PC-3 (cell line): Measurements from ENCODE around the gene PHEX. TPM values are rescaled to one million over a fixed set of nuclear protein-coding genes. Genes with fewer than 3 reads are reported as not detected.
A peak's percentile ranks its signal among the peaks of the same experiment; 100 is the strongest.

Experiments
- ATAC-seq: fragments of 200-7000 bp; cut with Tn5 transposase; 2 replicates; pipeline ENCODE4 v1.9.1; 2020; ENCODE audit warnings: mild to moderate bottlenecking, moderate library complexity
- BruUV-seq: library from RNA; stranded (reverse); fragments of 400-500 nt; replicated peaks from 2 replicates; lab custom pipeline; 2021; lab: Mats Ljungman, UMichigan
- CTCF ChIA-PET: fragments of 300-600 bp; sonication (Branson Sonifier 250); formaldehyde crosslinking; loops from one replicate; lab custom pipeline; 2022; ENCODE audit warnings: antibody characterized with exemption; lab: Charles Lee
- POLR2A ChIA-PET: fragments of 300-600 bp; sonication (Branson Sonifier 250); formaldehyde crosslinking; loops from one replicate; lab custom pipeline; 2022; ENCODE audit warnings: antibody characterized with exemption; ENCODE audit not compliant: unreplicated experiment; lab: Charles Lee
- DNase-seq: peaks from one replicate; pipeline ENCODE4 v3.0.0-alpha.2; 2015
- H2AFZ ChIP-seq: fragments of 300-600 bp; sonication (generic); 2 replicates; pipeline ENCODE4 v1.6.0; 2016; ENCODE audit warnings: antibody characterized with exemption, low read length
- H3F3A ChIP-seq: fragments of 300-600 bp; sonication (generic); one replicate; pipeline ENCODE4 v1.6.0; 2017; ENCODE audit warnings: antibody characterized with exemption, low read length, control low read depth, mild to moderate bottlenecking; ENCODE audit not compliant: unreplicated experiment
- H3K27ac ChIP-seq: fragments of 300-600 bp; sonication (generic); 2 replicates; pipeline ENCODE4 v1.5.1; 2016; ENCODE audit warnings: mild to moderate bottlenecking, low read length
- H3K27me3 ChIP-seq: fragments of 300-600 bp; sonication (generic); 2 replicates; pipeline ENCODE4 v1.6.1; 2016; ENCODE audit warnings: low read length, mixed read lengths
- H3K36me3 ChIP-seq: fragments of 300-600 bp; sonication (generic); 2 replicates; pipeline ENCODE4 v1.6.1; 2016; ENCODE audit warnings: low read depth, mixed run types, low read length, mixed read lengths
- H3K4me1 ChIP-seq: fragments of 300-600 bp; sonication (generic); 2 replicates; pipeline ENCODE4 v1.5.1; 2016; ENCODE audit warnings: low read length; ENCODE audit not compliant: insufficient read depth
- H3K4me2 ChIP-seq: fragments of 300-600 bp; sonication (generic); 2 replicates; pipeline ENCODE4 v1.6.0; 2016; ENCODE audit warnings: low read length
- H3K4me3 ChIP-seq: fragments of 300-600 bp; sonication (generic); 2 replicates; pipeline ENCODE4 v1.5.1; 2016; ENCODE audit warnings: mild to moderate bottlenecking, low read length, mixed read lengths
- H3K79me2 ChIP-seq: fragments of 300-600 bp; sonication (generic); 2 replicates; pipeline ENCODE4 v1.6.1; 2017; ENCODE audit warnings: low read length, mixed read lengths
- H3K9ac ChIP-seq: fragments of 300-600 bp; sonication (generic); 2 replicates; pipeline ENCODE4 v1.6.0; 2016; ENCODE audit warnings: mild to moderate bottlenecking, low read length
- H3K9me2 ChIP-seq: fragments of 300-600 bp; sonication (generic); replicated peaks from 2 replicates; pipeline ENCODE4 v1.6.1; 2016; ENCODE audit warnings: mixed run types, low read length, mixed read lengths
- H3K9me3 ChIP-seq: fragments of 300-600 bp; sonication (generic); 2 replicates; pipeline ENCODE4 v1.6.1; 2016; ENCODE audit warnings: low read length, mixed read lengths
- H4K20me1 ChIP-seq: fragments of 300-600 bp; sonication (generic); 2 replicates; pipeline ENCODE4 v1.6.1; 2016; ENCODE audit warnings: low read length, mixed read lengths
- CTCF ChIP-seq: fragments of 300-600 bp; sonication (generic); conservative IDR thresholded peaks from 2 replicates; pipeline ENCODE4 v1.5.1; 2017; ENCODE audit warnings: antibody characterized with exemption, low read depth, mild to moderate bottlenecking, low read length
- EZH2 ChIP-seq: fragments of 300-600 bp; sonication (generic); IDR thresholded peaks from one replicate; pipeline ENCODE4 v1.6.1; 2017; ENCODE audit warnings: antibody characterized with exemption, mild to moderate bottlenecking, low read length; ENCODE audit not compliant: unreplicated experiment
- EZH2phosphoT487 ChIP-seq: fragments of 300-600 bp; sonication (generic); IDR thresholded peaks from 2 replicates; pipeline ENCODE4 v1.6.1; 2018; ENCODE audit warnings: mild to moderate bottlenecking, antibody characterized with exemption, low read length, borderline replicate concordance
- intact Hi-C: fragments of 100-400 bp; cut with micrococcal nuclease; formaldehyde crosslinking; loops from 2 replicates; pipeline ENCODE4 v1.9.0; 2023
- total RNA-seq: library from RNA; depleted of rRNA; stranded (reverse); fragments of >200 nt; gene quantifications from 2 replicates; pipeline ENCODE4 v1.2.3, GENCODE V29; 2014

Gene PHEX
- total RNA-seq, 1 experiment from 2014 or later = 0.62 TPM

- ATAC-seq = peak; percentile 40; the same call in 1 of the 2 replicates
- no peaks in the 10 kb centered on the region for H3K79me2 ChIP-seq
- H3K36me3 ChIP-seq = no peaks in the 10 kb centered on the region
- H3K27me3 ChIP-seq = no peaks in the 10 kb centered on the region
- BruUV-seq = no TSS peak
- H4K20me1 ChIP-seq = no peaks in the 10 kb centered on the region
- H3K9me2 ChIP-seq = no peaks in the 10 kb centered on the region
- H3F3A ChIP-seq = no peaks in the 10 kb centered on the region
- H3K4me2 ChIP-seq = no peak overlapping the region
- peaks cover 14% of the 10 kb centered on the region for H3K4me1 ChIP-seq
- TF ChIP-seq EZH2 (no peak), EZH2phosphoT487 (no peak), CTCF (no peak)
- H3K9ac ChIP-seq = no peak overlapping the region
- CTCF ChIA-PET = no interaction called here
- no peak overlapping the region for H3K4me3 ChIP-seq
- no peak overlapping the region for H2AFZ ChIP-seq
- intact Hi-C loops = no loop called here
- no peak overlapping the region for H3K27ac ChIP-seq
- H3K9me3 ChIP-seq = no peaks in the 10 kb centered on the region
- DNase-seq = peak; percentile 34
- POLR2A ChIA-PET = no interaction called here
Measured at GRCh38 chrX:22128961-22129360, 96.8 kb downstream of the PHEX start.

- Histone ChIP-seq H3K4me1 (peaks cover 29% of the 10 kb centered on the region), H3K9me2 (no peaks in the 10 kb centered on the region), H3K79me2 (no peaks in the 10 kb centered on the region), H3K27me3 (no peaks in the 10 kb centered on the region), H3K9me3 (no peaks in the 10 kb centered on the region), H2AFZ (peak overlapping the region; percentile 78; the same call in 1 of the 2 replicates), H3K36me3 (no peaks in the 10 kb centered on the region), H3K9ac (peak overlapping the region; percentile 73), H4K20me1 (no peaks in the 10 kb centered on the region), H3K4me3 (peak overlapping the region; percentile 55), H3F3A (no peaks in the 10 kb centered on the region), H3K27ac (peak overlapping the region; percentile 97), H3K4me2 (peak overlapping the region; percentile 87)
- intact Hi-C loops = loop anchor here (5.0 to 10.0 kb wide), 3 partner anchors 168 to 1418 kb away; no protein-coding TSS in a partner anchor
- POLR2A ChIA-PET = no interaction called here
- no peak for TF ChIP-seq CTCF
- TF ChIP-seq EZH2 = no peak
- no peak for TF ChIP-seq EZH2phosphoT487
- CTCF ChIA-PET = interaction anchor here (1.1 to 1.2 kb wide), 2 partner anchors 52 to 149 kb away, joined by 4 to 6 read pairs; no protein-coding TSS in a partner anchor
- BruUV-seq = no TSS peak
- DNase-seq (peak; percentile 89), ATAC-seq (peak; percentile 84)
Measured at GRCh38 chrX:22134681-22135080, 102.6 kb downstream of the PHEX start.

GRCh38 chrX:22135171-22135711 lies 103.1 kb downstream of the PHEX start:
- Histone ChIP-seq H3F3A (no peaks in the 10 kb centered on the region), H3K79me2 (no peaks in the 10 kb centered on the region), H2AFZ (peak overlapping the region; percentile 78; the same call in 1 of the 2 replicates), H3K9ac (peak overlapping the region; percentile 73), H4K20me1 (no peaks in the 10 kb centered on the region), H3K27me3 (no peaks in the 10 kb centered on the region), H3K4me2 (peak overlapping the region; percentile 87), H3K9me3 (no peaks in the 10 kb centered on the region), H3K27ac (peak overlapping the region; percentile 97), H3K4me3 (peak overlapping the region; percentile 55), H3K9me2 (no peaks in the 10 kb centered on the region), H3K4me1 (peaks cover 29% of the 10 kb centered on the region), H3K36me3 (no peaks in the 10 kb centered on the region)
- TF ChIP-seq CTCF (no peak), EZH2 (no peak), EZH2phosphoT487 (no peak)
- no TSS peak for BruUV-seq
- CTCF ChIA-PET = interaction anchor here (0.6 to 1.4 kb wide), 6 partner anchors 13 to 613 kb away, joined by 3 to 8 read pairs (median 4); no protein-coding TSS in a partner anchor
- peak; percentile 55 for DNase-seq
- peak; percentile 60 for ATAC-seq
- intact Hi-C loops = loop anchor here (5.0 to 10.0 kb wide), 3 partner anchors 167 to 1417 kb away; no protein-coding TSS in a partner anchor
- POLR2A ChIA-PET = interaction anchor here (0.6 kb wide), 1 partner anchor 30 kb away, joined by 5 read pairs; no protein-coding TSS in a partner anchor
